ENCODE measurements around the gene LRCH1.

LRCH1 gene

GRCh38 chr13:46620471-46620870, 67.5 kb downstream of the LRCH1 start:
- H3K27me3 ChIP-seq (ENCODE audit: low read depth, low read length): no peaks in the 10 kb centered on the region
- peaks cover 25 to 64% of the 10 kb centered on the region in 2 donors for H3K4me1 ChIP-seq (ENCODE audit: control insufficient read depth in 1 of 2, insufficient read depth in 2 of 2, low read length in 2 of 2)
- no peak overlapping the region for H3K27ac ChIP-seq (ENCODE audit: low read length)
- no peaks in the 10 kb centered on the region for H3K9me3 ChIP-seq (ENCODE audit: control insufficient read depth in 1 of 2, low read length in 2 of 2)
- no peak overlapping the region for H3K4me3 ChIP-seq (ENCODE audit: low read depth in 1 of 2, low read length in 2 of 2)
- H3K36me3 ChIP-seq (ENCODE audit: control insufficient read depth in 1 of 2, insufficient read depth in 2 of 2, low read length in 2 of 2): no peaks in the 10 kb centered on the region

GRCh38 chr13:46621133-46621532, 68.2 kb downstream of the LRCH1 start:
- Histone ChIP-seq H3K4me3 (ENCODE audit: low read depth in 1 of 2, low read length in 2 of 2) (no peak overlapping the region), H3K27me3 (ENCODE audit: low read depth, low read length) (no peaks in the 10 kb centered on the region), H3K9me3 (ENCODE audit: control insufficient read depth in 1 of 2, low read length in 2 of 2) (no peaks in the 10 kb centered on the region), H3K36me3 (ENCODE audit: control insufficient read depth in 1 of 2, insufficient read depth in 2 of 2, low read length in 2 of 2) (no peaks in the 10 kb centered on the region), H3K27ac (ENCODE audit: low read length) (no peak overlapping the region), H3K4me1 (ENCODE audit: control insufficient read depth in 1 of 2, insufficient read depth in 2 of 2, low read length in 2 of 2) (peaks cover 21 to 60% of the 10 kb centered on the region in 2 donors)

- H3K27me3 ChIP-seq (ENCODE audit: low read depth, low read length): no peaks in the 10 kb centered on the region
- H3K36me3 ChIP-seq (ENCODE audit: control insufficient read depth in 1 of 2, insufficient read depth in 2 of 2, low read length in 2 of 2): no peaks in the 10 kb centered on the region
- H3K9me3 ChIP-seq (ENCODE audit: control insufficient read depth in 1 of 2, low read length in 2 of 2): no peaks in the 10 kb centered on the region
- H3K27ac ChIP-seq (ENCODE audit: low read length): peak overlapping the region; percentile 53
- H3K4me1 ChIP-seq (ENCODE audit: control insufficient read depth in 1 of 2, insufficient read depth in 2 of 2, low read length in 2 of 2): peaks cover 21 to 60% of the 10 kb centered on the region in 2 donors
- peak overlapping the region in 1 of 2 donors; percentile 9 for H3K4me3 ChIP-seq (ENCODE audit: low read depth in 1 of 2, low read length in 2 of 2)
Observed at GRCh38 chr13:46621792-46622629, 69.0 kb downstream of the LRCH1 start.

GRCh38 chr13:46622630-46623256, 69.8 kb downstream of the LRCH1 start:
- peak overlapping the region; percentile 53 for H3K27ac ChIP-seq (ENCODE audit: low read length)
- H3K4me1 ChIP-seq (ENCODE audit: control insufficient read depth in 1 of 2, insufficient read depth in 2 of 2, low read length in 2 of 2): peaks cover 21 to 54% of the 10 kb centered on the region in 2 donors
- no peaks in the 10 kb centered on the region for H3K36me3 ChIP-seq (ENCODE audit: control insufficient read depth in 1 of 2, insufficient read depth in 2 of 2, low read length in 2 of 2)
- H3K27me3 ChIP-seq (ENCODE audit: low read depth, low read length): no peaks in the 10 kb centered on the region
- H3K4me3 ChIP-seq (ENCODE audit: low read depth in 1 of 2, low read length in 2 of 2): peak overlapping the region in 1 of 2 donors; percentile 9
- H3K9me3 ChIP-seq (ENCODE audit: control insufficient read depth in 1 of 2, low read length in 2 of 2): no peaks in the 10 kb centered on the region

GRCh38 chr13:46624353-46624752, 71.4 kb downstream of the LRCH1 start:
- Histone ChIP-seq H3K9me3 (ENCODE audit: control insufficient read depth in 1 of 2, low read length in 2 of 2) (no peaks in the 10 kb centered on the region), H3K4me3 (ENCODE audit: low read depth in 1 of 2, low read length in 2 of 2) (no peak overlapping the region), H3K27me3 (ENCODE audit: low read depth, low read length) (no peaks in the 10 kb centered on the region), H3K27ac (ENCODE audit: low read length) (no peak overlapping the region), H3K36me3 (ENCODE audit: control insufficient read depth in 1 of 2, insufficient read depth in 2 of 2, low read length in 2 of 2) (no peaks in the 10 kb centered on the region), H3K4me1 (ENCODE audit: control insufficient read depth in 1 of 2, insufficient read depth in 2 of 2, low read length in 2 of 2) (peaks cover 21 to 62% of the 10 kb centered on the region in 2 donors)

GRCh38 chr13:46624821-46625220, 71.9 kb downstream of the LRCH1 start:
- H3K27ac ChIP-seq (ENCODE audit: low read length): no peak overlapping the region
- no peaks in the 10 kb centered on the region for H3K36me3 ChIP-seq (ENCODE audit: control insufficient read depth in 1 of 2, insufficient read depth in 2 of 2, low read length in 2 of 2)
- no peaks in the 10 kb centered on the region for H3K9me3 ChIP-seq (ENCODE audit: control insufficient read depth in 1 of 2, low read length in 2 of 2)
- peaks cover 21 to 67% of the 10 kb centered on the region in 2 donors for H3K4me1 ChIP-seq (ENCODE audit: control insufficient read depth in 1 of 2, insufficient read depth in 2 of 2, low read length in 2 of 2)
- no peak overlapping the region for H3K4me3 ChIP-seq (ENCODE audit: low read depth in 1 of 2, low read length in 2 of 2)
- no peaks in the 10 kb centered on the region for H3K27me3 ChIP-seq (ENCODE audit: low read depth, low read length)

- Histone ChIP-seq H3K4me1 (ENCODE audit: control insufficient read depth in 1 of 2, insufficient read depth in 2 of 2, low read length in 2 of 2) (peaks cover 12 to 55% of the 10 kb centered on the region in 2 donors), H3K27ac (ENCODE audit: low read length) (no peak overlapping the region)
Observed at GRCh38 chr13:46627462-46627861, 74.5 kb downstream of the LRCH1 start.

GRCh38 chr13:46628622-46629365, 75.8 kb downstream of the LRCH1 start:
- Histone ChIP-seq H3K4me3 (ENCODE audit: low read depth in 1 of 2, low read length in 2 of 2) (no peak overlapping the region), H3K4me1 (ENCODE audit: control insufficient read depth in 1 of 2, insufficient read depth in 2 of 2, low read length in 2 of 2) (peaks cover 10 to 46% of the 10 kb centered on the region in 2 donors), H3K9me3 (ENCODE audit: control insufficient read depth in 1 of 2, low read length in 2 of 2) (no peaks in the 10 kb centered on the region), H3K36me3 (ENCODE audit: control insufficient read depth in 1 of 2, insufficient read depth in 2 of 2, low read length in 2 of 2) (no peaks in the 10 kb centered on the region), H3K27me3 (ENCODE audit: low read depth, low read length) (no peaks in the 10 kb centered on the region), H3K27ac (ENCODE audit: low read length) (no peak overlapping the region)

More at GRCh38 chr13:46627462-46627861, 74.5 kb downstream of the LRCH1 start:
- Histone ChIP-seq H3K9me3 (ENCODE audit: control insufficient read depth in 1 of 2, low read length in 2 of 2) (no peaks in the 10 kb centered on the region), H3K36me3 (ENCODE audit: control insufficient read depth in 1 of 2, insufficient read depth in 2 of 2, low read length in 2 of 2) (no peaks in the 10 kb centered on the region), H3K27me3 (ENCODE audit: low read depth, low read length) (no peaks in the 10 kb centered on the region), H3K4me3 (ENCODE audit: low read depth in 1 of 2, low read length in 2 of 2) (no peak overlapping the region)

- Histone ChIP-seq H3K36me3 (ENCODE audit: control insufficient read depth in 1 of 2, insufficient read depth in 2 of 2, low read length in 2 of 2) (no peaks in the 10 kb centered on the region), H3K4me3 (ENCODE audit: low read depth in 1 of 2, low read length in 2 of 2) (no peak overlapping the region), H3K4me1 (ENCODE audit: control insufficient read depth in 1 of 2, insufficient read depth in 2 of 2, low read length in 2 of 2) (peaks cover 10 to 43% of the 10 kb centered on the region in 2 donors), H3K27ac (ENCODE audit: low read length) (no peak overlapping the region), H3K27me3 (ENCODE audit: low read depth, low read length) (no peaks in the 10 kb centered on the region), H3K9me3 (ENCODE audit: control insufficient read depth in 1 of 2, low read length in 2 of 2) (no peaks in the 10 kb centered on the region)
Observed at GRCh38 chr13:46629811-46630413, 76.9 kb downstream of the LRCH1 start.

GRCh38 chr13:46630431-46631178, 77.6 kb downstream of the LRCH1 start:
- H3K4me3 ChIP-seq (ENCODE audit: low read depth in 1 of 2, low read length in 2 of 2): no peak overlapping the region
- H3K9me3 ChIP-seq (ENCODE audit: control insufficient read depth in 1 of 2, low read length in 2 of 2): no peaks in the 10 kb centered on the region
- no peaks in the 10 kb centered on the region for H3K36me3 ChIP-seq (ENCODE audit: control insufficient read depth in 1 of 2, insufficient read depth in 2 of 2, low read length in 2 of 2)
- peaks cover 10 to 46% of the 10 kb centered on the region in 2 donors for H3K4me1 ChIP-seq (ENCODE audit: control insufficient read depth in 1 of 2, insufficient read depth in 2 of 2, low read length in 2 of 2)
- no peak overlapping the region for H3K27ac ChIP-seq (ENCODE audit: low read length)
- H3K27me3 ChIP-seq (ENCODE audit: low read depth, low read length): no peaks in the 10 kb centered on the region

All from muscle layer of duodenum (tissue), 2 donors.